IMR-90 (cell line): ENCODE results near the gene DYNLRB1. TPM values are rescaled to one million over a fixed set of nuclear protein-coding genes. Genes with fewer than 3 reads are reported as not detected.

Experiments used
- ATAC-seq: fragments of 200-7000 bp; cut with Tn5 transposase; 2 replicates; pipeline ENCODE4 v1.9.1; 2020; ENCODE audit warnings: low read depth, mild to moderate bottlenecking, moderate library complexity
- BruUV-seq: library from RNA; stranded (reverse); fragments of 400-500 nt; replicated peaks from 2 replicates; lab custom pipeline; 2021; lab: Mats Ljungman, UMichigan
- CTCF ChIA-PET: fragments of 300-600 bp; formaldehyde crosslinking; extraction: SDS; loops from one replicate; lab custom pipeline; 2021; ENCODE audit warnings: antibody characterized with exemption; lab: Yijun Ruan, JAX
- POLR2A ChIA-PET: fragments of 300-600 bp; sonication (Branson Sonifier 250); formaldehyde crosslinking; loops from one replicate; lab custom pipeline; 2022; ENCODE audit warnings: antibody characterized with exemption; ENCODE audit not compliant: unreplicated experiment; lab: Charles Lee
- DNase-seq: peaks from one replicate; pipeline ENCODE4 v3.0.0; 2013
- H2AFZ ChIP-seq: replicated peaks from 2 replicates; pipeline ENCODE3; 2013; ENCODE audit warnings: low read length, mild to moderate bottlenecking; ENCODE audit not compliant: poor library complexity
- H2AK5ac ChIP-seq: 2 replicates; pipeline ENCODE4 v1.6.1; 2013; ENCODE audit warnings: low read depth, low read length, inconsistent platforms
- H2AK9ac ChIP-seq: replicated peaks from 2 replicates; pipeline ENCODE3; 2013; ENCODE audit warnings: mild to moderate bottlenecking, low read depth, low read length, moderate library complexity; ENCODE audit not compliant: poor library complexity
- H2BK120ac ChIP-seq: 2 replicates; pipeline ENCODE4 v1.6.1; 2013; ENCODE audit warnings: low read depth, low read length, inconsistent platforms
- H2BK15ac ChIP-seq: 3 replicates; pipeline ENCODE4 v1.6.1; 2013; ENCODE audit warnings: low read depth, low read length, inconsistent platforms
- H2BK20ac ChIP-seq: 2 replicates; pipeline ENCODE4 v1.6.1; 2013; ENCODE audit warnings: low read depth, mild to moderate bottlenecking, inconsistent platforms, low read length, moderate library complexity
- H2BK5ac ChIP-seq: 2 replicates; pipeline ENCODE4 v1.6.1; 2013; ENCODE audit warnings: mild to moderate bottlenecking, low read depth, low read length, inconsistent platforms; ENCODE audit not compliant: poor library complexity, severe bottlenecking
- H3K14ac ChIP-seq: replicated peaks from 2 replicates; pipeline ENCODE4 v1.6.1; 2013; ENCODE audit warnings: low read depth, low read length, inconsistent platforms
- H3K18ac ChIP-seq: 2 replicates; pipeline ENCODE4 v1.6.1; 2013; ENCODE audit warnings: low read depth, low read length, control low read depth
- H3K23ac ChIP-seq: 2 replicates; pipeline ENCODE4 v1.6.1; 2013; ENCODE audit warnings: low read depth, low read length, inconsistent platforms
- H3K27ac ChIP-seq: 2 replicates; pipeline ENCODE4 v1.5.1; 2013; ENCODE audit warnings: mild to moderate bottlenecking, control low read depth, low read length; ENCODE audit not compliant: insufficient read depth
- H3K27me3 ChIP-seq: 2 replicates; pipeline ENCODE4 v1.6.1; 2013; ENCODE audit warnings: low read length; ENCODE audit not compliant: control insufficient read depth, insufficient read depth
- H3K36me3 ChIP-seq: 2 replicates; pipeline ENCODE4 v1.6.1; 2013; ENCODE audit warnings: low read length, mixed read lengths; ENCODE audit not compliant: control insufficient read depth, insufficient read depth
- H3K4ac ChIP-seq: 2 replicates; pipeline ENCODE4 v1.6.1; 2013; ENCODE audit warnings: low read depth, low read length, inconsistent platforms
- H3K4me1 ChIP-seq: 2 replicates; pipeline ENCODE4 v1.6.1; 2013; ENCODE audit warnings: low read length, mixed read lengths; ENCODE audit not compliant: control insufficient read depth, insufficient read depth
- H3K4me2 ChIP-seq: 2 replicates; pipeline ENCODE4 v1.6.1; 2013; ENCODE audit warnings: low read depth, mild to moderate bottlenecking, control low read depth, low read length, moderate library complexity
- H3K4me3 ChIP-seq: 2 replicates; pipeline ENCODE4 v1.5.1; 2013; ENCODE audit warnings: low read depth, mild to moderate bottlenecking, control low read depth, low read length, moderate library complexity; ENCODE audit not compliant: insufficient read depth
- H3K56ac ChIP-seq: 2 replicates; pipeline ENCODE4 v1.6.1; 2013; ENCODE audit warnings: low read length, inconsistent platforms; ENCODE audit not compliant: insufficient read depth; ENCODE audit errors: extremely low read depth
- H3K79me1 ChIP-seq, 2 experiments: 2 replicates each; pipeline ENCODE4 v1.6.1; 2013; ENCODE audit warnings: low read length in 2 of 2, inconsistent platforms in 1 of 2, low read depth in 1 of 2
- H3K9ac ChIP-seq: 2 replicates; pipeline ENCODE4 v1.6.1; 2013; ENCODE audit warnings: low read depth, low read length, control low read depth
- H3K9me1 ChIP-seq: 2 replicates; pipeline ENCODE4 v1.6.1; 2013; ENCODE audit warnings: low read length, inconsistent platforms; ENCODE audit not compliant: insufficient read depth
- H3K9me3 ChIP-seq: 2 replicates; pipeline ENCODE4 v1.6.1; 2013; ENCODE audit warnings: low read length; ENCODE audit not compliant: control insufficient read depth, insufficient read depth
- H4K20me1 ChIP-seq: 2 replicates; pipeline ENCODE4 v1.6.1; 2013; ENCODE audit warnings: low read length, inconsistent platforms; ENCODE audit not compliant: insufficient read depth
- H4K5ac ChIP-seq: 2 replicates; pipeline ENCODE4 v1.6.1; 2013; ENCODE audit warnings: mild to moderate bottlenecking, low read depth, low read length, control low read depth
- H4K8ac ChIP-seq, 2 experiments: 2 replicates each; pipeline ENCODE4 v1.6.1; 2013; ENCODE audit warnings: low read depth in 2 of 2, low read length in 2 of 2, control low read depth in 1 of 2, inconsistent platforms in 1 of 2
- H4K91ac ChIP-seq: 2 replicates; pipeline ENCODE4 v1.6.1; 2013; ENCODE audit warnings: low read depth, low read length, inconsistent platforms; ENCODE audit not compliant: insufficient read depth
- CTCF ChIP-seq: conservative IDR thresholded peaks from 2 replicates; pipeline ENCODE4 v1.5.1; 2012; ENCODE audit warnings: mild to moderate bottlenecking, low read depth, low read length, improper control_type of control experiment
- ELK1 ChIP-seq: fragments of 150-350 bp; IDR thresholded peaks from 2 replicates; pipeline ENCODE4 v1.6.1; 2016; ENCODE audit warnings: low read depth, mild to moderate bottlenecking, low read length, moderate library complexity, borderline replicate concordance
- FOS ChIP-seq: fragments of 150-350 bp; IDR thresholded peaks from 2 replicates; pipeline ENCODE4 v1.6.1; 2016; ENCODE audit warnings: low read depth, low read length
- RCOR1 ChIP-seq: IDR thresholded peaks from 2 replicates; pipeline ENCODE4 v1.6.1; 2012; ENCODE audit warnings: mild to moderate bottlenecking, low read length, improper control_type of control experiment; ENCODE audit not compliant: insufficient replicate concordance
- WGBS, 2 experiments: methylation state at CpG; one replicate each; pipeline versions ENCODE4 v1.1.5 to v1.1.7; 2013; ENCODE audit warnings: missing lambda C conversion rate in 2 of 2; ENCODE audit not compliant: insufficient read length in 1 of 2; ENCODE audit errors: extremely low coverage in 2 of 2; 5-methylcytosine and 5-hydroxymethylcytosine counted together
- dilution Hi-C: fragments of 300-500 bp; cut with HindIII; formaldehyde crosslinking; loops from one replicate; pipeline ENCODE4 v1.14.3; 2018; ENCODE audit warnings: low sequenced_read_pairs; ENCODE audit not compliant: unreplicated experiment
- in situ Hi-C: fragments of 300-500 bp; cut with MboI; formaldehyde crosslinking; loops from 3 replicates; pipeline ENCODE4 v1.14.3; 2019; ENCODE audit warnings: low sequenced_read_pairs, inconsistent platforms, mixed read lengths
- intact Hi-C: fragments of 100-400 bp; cut with micrococcal nuclease; formaldehyde crosslinking; loops from 2 replicates; pipeline ENCODE4 v1.10.0; 2022
- polyA plus RNA-seq, 3 experiments: library from polyadenylated mRNA; depleted of rRNA; stranded (reverse); fragments of >200 nt; gene quantifications; 2 replicates each; pipeline ENCODE4 v1.2.3, GENCODE V29; 2012; ENCODE audit warnings: low replicate concordance in 1 of 3
- total RNA-seq: library from RNA; depleted of rRNA; stranded (reverse); fragments of >200 nt; gene quantifications from 2 replicates; pipeline ENCODE4 v1.2.3, GENCODE V29; 2012

The DYNLRB1 gene
- total and polyA plus RNA-seq, 2 of the 4 experiments (the other 2 are of a cell fraction), result 82.4 to 380 TPM

GRCh38 chr20:34557936-34558319 is 41.7 kb downstream of the DYNLRB1 start:
- H3K4me2 ChIP-seq, result peak overlapping the region; percentile 94
- CTCF ChIA-PET, result no interaction called here
- H3K27ac ChIP-seq, result peak overlapping the region; percentile 20
- 0 out of 2 replicates have a peak overlapping the region, but pooled peaks have one; percentile 24 for H4K91ac ChIP-seq
- H2BK20ac ChIP-seq, result no peak overlapping the region
- H3K27me3 ChIP-seq, result no peaks in the 10 kb centered on the region
- DNase-seq, result no peak
- H2AK9ac ChIP-seq, result peak overlapping the region; percentile 31
- BruUV-seq, result no TSS peak
- peak overlapping the region; percentile 61 for H3K4ac ChIP-seq
- peaks cover 3% of the 10 kb centered on the region; the same call in 1 of the 2 replicates for H3K36me3 ChIP-seq
- peak overlapping the region; percentile 96 for H2AFZ ChIP-seq
- TF ChIP-seq CTCF, result no peak
- no peak for TF ChIP-seq FOS
- no peak for TF ChIP-seq RCOR1
- TF ChIP-seq ELK1, result no peak
- H3K9me1 ChIP-seq, result 0 out of 2 replicates have a peak, but pooled peaks cover 3% of the 10 kb centered on the region
- H3K23ac ChIP-seq, result peak overlapping the region; percentile 74; the same call in 1 of the 2 replicates
- H3K14ac ChIP-seq, result peak overlapping the region; percentile 3; the same call in 1 of the 2 replicates
- H4K20me1 ChIP-seq, result no peaks in the 10 kb centered on the region
- H3K79me1 ChIP-seq, result peaks cover 0 to 13% of the 10 kb centered on the region in 2 experiments; a peak in 2 of 4 replicates
- H2AK5ac ChIP-seq, result 0 out of 2 replicates have a peak overlapping the region, but pooled peaks have one; percentile 29
- peak overlapping the region; percentile 87 for H4K5ac ChIP-seq
- 44% methylated on average over 5 of the region's 11 CpGs; no CpG with 5 or more reads in 1 of the 2 experiments for WGBS, 2 experiments
- no peak overlapping the region for H3K56ac ChIP-seq
- H3K4me1 ChIP-seq, result peaks cover 2% of the 10 kb centered on the region; the same call in 1 of the 2 replicates
- H2BK15ac ChIP-seq, result no peak overlapping the region; the same call in 2 of the 3 replicates
- dilution Hi-C loops, result no loop called here
- peak overlapping the region; percentile 66 for H3K9ac ChIP-seq
- no peak for ATAC-seq
- H3K4me3 ChIP-seq, result peak overlapping the region; percentile 76
- POLR2A ChIA-PET, result no interaction called here
- H2BK120ac ChIP-seq, result no peak overlapping the region
- no peak overlapping the region for H3K18ac ChIP-seq
- no peaks in the 10 kb centered on the region for H3K9me3 ChIP-seq
- intact Hi-C loops, result loop anchor here (5.0 kb wide), 1 partner anchor 144 kb away; the partner anchor contains the start of gene TP53INP2
- in situ Hi-C loops, result no loop called here
- no peak overlapping the region for H2BK5ac ChIP-seq
- H4K8ac ChIP-seq, result peak overlapping the region; percentile 74 to 98; a peak in 3 of 4 replicates
